Thymus (tissue), 14 donors: ENCODE measurements around the gene DENND4B. TPM values are rescaled to one million over a fixed set of nuclear protein-coding genes. Genes with fewer than 3 reads are reported as not detected.

Experiments
- DNase-seq, 9 donors: peaks; one replicate each; pipeline ENCODE4 v3.0.0-alpha.2; 2013; ENCODE audit warnings: low spot score in 9 of 9, low read depth in 6 of 9, missing footprints in 1 of 9
- H3K27ac ChIP-seq, 2 donors: one replicate each; pipeline ENCODE4 v1.5.1; 2013; ENCODE audit warnings: control low read depth in 1 of 2, low read depth in 1 of 2, low read length in 1 of 2, mild to moderate bottlenecking in 1 of 2, moderate library complexity in 1 of 2
- H3K27me3 ChIP-seq, 2 donors: one replicate each; pipeline ENCODE4 v1.5.1; 2013; ENCODE audit warnings: low read length in 1 of 2; ENCODE audit not compliant: control insufficient read depth in 2 of 2, insufficient read depth in 1 of 2
- H3K36me3 ChIP-seq, 2 donors: one replicate each; pipeline ENCODE4 v1.5.1; 2013; ENCODE audit warnings: low read length in 1 of 2, mild to moderate bottlenecking in 1 of 2, moderate library complexity in 1 of 2; ENCODE audit not compliant: control insufficient read depth in 2 of 2, insufficient read depth in 2 of 2
- H3K4me1 ChIP-seq, 2 donors: one replicate each; pipeline ENCODE4 v1.5.1; 2013; ENCODE audit warnings: low read length in 2 of 2; ENCODE audit not compliant: control insufficient read depth in 2 of 2, insufficient read depth in 2 of 2
- H3K4me3 ChIP-seq, 2 donors: one replicate each; pipeline ENCODE4 v1.5.1; 2013; ENCODE audit warnings: low read length in 2 of 2, control low read depth in 1 of 2, mild to moderate bottlenecking in 1 of 2
- H3K9me3 ChIP-seq, 2 donors: one replicate each; pipeline ENCODE4 v1.5.1; 2013; ENCODE audit warnings: low read length in 1 of 2, mild to moderate bottlenecking in 1 of 2; ENCODE audit not compliant: control insufficient read depth in 2 of 2, insufficient read depth in 1 of 2
- WGBS: extraction: QIAGEN DNeasy Blood & Tissue Kit; methylation state at CpG from one replicate; pipeline ENCODE4 v1.1.7; 2013; 5-methylcytosine and 5-hydroxymethylcytosine counted together
- long read RNA-seq, 10 donors: transcript quantifications; one replicate each; lab custom pipeline, GENCODE V29; 2026
- polyA plus RNA-seq: library from polyadenylated mRNA; stranded (reverse); fragments of 200-250 nt; gene quantifications from one replicate; pipeline ENCODE4 v1.2.3, GENCODE V29; 2013
- total RNA-seq: library from RNA; stranded (reverse); fragments of 120-200 nt; gene quantifications from one replicate; pipeline ENCODE4 v1.2.4, GENCODE V29; 2013
- donor health status: healthy.

Gene DENND4B, protein sequence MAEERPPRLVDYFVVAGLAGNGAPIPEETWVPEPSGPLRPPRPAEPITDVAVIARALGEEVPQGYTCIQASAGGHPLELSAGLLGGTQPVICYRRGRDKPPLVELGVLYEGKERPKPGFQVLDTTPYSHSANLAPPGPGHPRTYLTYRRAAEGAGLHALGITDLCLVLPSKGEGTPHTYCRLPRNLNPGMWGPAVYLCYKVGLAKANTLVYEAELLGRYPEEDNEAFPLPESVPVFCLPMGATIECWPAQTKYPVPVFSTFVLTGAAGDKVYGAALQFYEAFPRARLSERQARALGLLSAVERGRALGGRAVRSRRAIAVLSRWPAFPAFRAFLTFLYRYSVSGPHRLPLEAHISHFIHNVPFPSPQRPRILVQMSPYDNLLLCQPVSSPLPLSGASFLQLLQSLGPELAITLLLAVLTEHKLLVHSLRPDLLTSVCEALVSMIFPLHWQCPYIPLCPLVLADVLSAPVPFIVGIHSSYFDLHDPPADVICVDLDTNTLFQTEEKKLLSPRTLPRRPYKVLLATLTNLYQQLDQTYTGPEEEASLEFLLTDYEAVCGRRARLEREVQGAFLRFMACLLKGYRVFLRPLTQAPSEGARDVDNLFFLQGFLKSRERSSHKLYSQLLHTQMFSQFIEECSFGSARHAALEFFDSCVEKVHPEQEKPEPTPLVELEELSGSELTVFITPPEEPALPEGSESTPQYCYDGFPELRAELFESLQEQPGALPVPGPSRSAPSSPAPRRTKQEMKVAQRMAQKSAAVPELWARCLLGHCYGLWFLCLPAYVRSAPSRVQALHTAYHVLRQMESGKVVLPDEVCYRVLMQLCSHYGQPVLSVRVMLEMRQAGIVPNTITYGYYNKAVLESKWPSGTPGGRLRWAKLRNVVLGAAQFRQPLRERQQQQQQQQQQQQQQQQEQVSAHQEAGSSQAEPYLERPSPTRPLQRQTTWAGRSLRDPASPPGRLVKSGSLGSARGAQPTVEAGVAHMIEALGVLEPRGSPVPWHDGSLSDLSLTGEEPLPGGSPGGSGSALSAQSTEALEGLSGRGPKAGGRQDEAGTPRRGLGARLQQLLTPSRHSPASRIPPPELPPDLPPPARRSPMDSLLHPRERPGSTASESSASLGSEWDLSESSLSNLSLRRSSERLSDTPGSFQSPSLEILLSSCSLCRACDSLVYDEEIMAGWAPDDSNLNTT (N-terminal part only)
- total RNA-seq (9.6 TPM), polyA plus RNA-seq (76.0 TPM)
- long read RNA-seq, donor 1, result 0 reads
- long read RNA-seq, donor 2, partial matches to known transcripts, result 523 of 523 reads
- long read RNA-seq, donor 2, other reads (novel, unspliced or antisense), result 0 of 523 reads
- long read RNA-seq, donor 3, partial matches to known transcripts, result 118 of 1,279 reads
- long read RNA-seq, donor 3, other reads (novel, unspliced or antisense), result 1,160 of 1,279 reads
- long read RNA-seq, donor 4, result 0 reads
- long read RNA-seq, donor 5, partial matches to known transcripts, result 0 of 2 reads
- long read RNA-seq, donor 5, other reads (novel, unspliced or antisense), result 0 of 2 reads
- long read RNA-seq, donor 6, result 0 reads
- long read RNA-seq, donor 7, result 0 reads
- long read RNA-seq, donor 8, result 0 reads
- long read RNA-seq, donor 9, partial matches to known transcripts, result 0 of 1 reads
- long read RNA-seq, donor 9, other reads (novel, unspliced or antisense), result 0 of 1 reads
- long read RNA-seq, donor 10, result 0 reads

DNA sequence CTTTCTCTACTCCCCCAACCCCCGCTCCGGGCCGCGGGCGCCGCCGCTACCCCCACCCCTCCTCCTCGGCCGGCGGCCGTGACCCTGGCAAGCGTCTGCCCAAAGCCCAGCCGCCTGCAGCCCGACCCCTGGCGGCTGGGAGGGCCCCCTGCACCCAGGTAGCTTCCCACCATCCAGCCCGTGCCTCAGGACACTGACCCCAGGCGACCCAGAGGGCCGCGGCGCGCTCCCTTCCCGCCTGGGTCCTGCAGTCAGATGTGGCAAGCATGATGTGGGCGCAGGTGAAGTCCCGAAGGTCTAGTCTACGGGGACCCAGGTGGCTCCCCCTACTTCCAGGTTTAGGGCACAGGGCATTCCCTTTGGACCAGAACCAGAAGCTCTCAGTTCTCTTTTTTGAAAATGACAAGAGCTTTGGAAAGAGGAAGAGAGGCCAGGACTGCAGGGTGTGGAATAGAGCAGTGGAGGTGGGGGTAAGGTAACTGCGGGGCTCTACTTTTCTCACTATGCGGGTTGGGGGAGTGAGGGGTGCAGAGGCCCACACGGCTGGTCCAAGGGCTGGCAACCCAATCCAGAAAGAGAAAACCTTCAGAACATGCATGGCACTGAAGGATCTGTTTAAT, at the start of gene DENND4B:
Gene DENND4B, minus strand, starts transcription at position 97 of the 620 bp plus-strand sequence. CDS start 2,344 bp downstream, outside the sequence.
- no peaks in the 10 kb centered on the region for H3K27me3 ChIP-seq
- peaks cover 56 to 67% of the 10 kb centered on the region in 2 donors for H3K36me3 ChIP-seq
- WGBS, result 10% methylated on average over 28 of the region's 28 CpGs
- H3K9me3 ChIP-seq, result no peaks in the 10 kb centered on the region
- H3K4me3 ChIP-seq, result peak within 1 kb of the TSS; percentile 83 to 92
- DNase-seq, result peak in 3 of 9 donors; percentile 72 to 80 (median 73)
- H3K4me1 ChIP-seq, result peaks cover 11 to 26% of the 10 kb centered on the region in 2 donors
- peak within 1 kb of the TSS; percentile 87 to 89 for H3K27ac ChIP-seq

- Histone ChIP-seq H3K4me1 (peaks cover 2 to 16% of the 10 kb centered on the region in 2 donors), H3K27me3 (no peaks in the 10 kb centered on the region), H3K36me3 (peaks cover 24 to 44% of the 10 kb centered on the region in 2 donors), H3K27ac (no peak overlapping the region), H3K9me3 (no peaks in the 10 kb centered on the region), H3K4me3 (no peak overlapping the region)
- DNase-seq, result no peak
- 98% methylated on average over 11 of the region's 11 CpGs for WGBS
Observed at GRCh38 chr1:153995640-153996039, 49.1 kb upstream of the DENND4B start.

DNA sequence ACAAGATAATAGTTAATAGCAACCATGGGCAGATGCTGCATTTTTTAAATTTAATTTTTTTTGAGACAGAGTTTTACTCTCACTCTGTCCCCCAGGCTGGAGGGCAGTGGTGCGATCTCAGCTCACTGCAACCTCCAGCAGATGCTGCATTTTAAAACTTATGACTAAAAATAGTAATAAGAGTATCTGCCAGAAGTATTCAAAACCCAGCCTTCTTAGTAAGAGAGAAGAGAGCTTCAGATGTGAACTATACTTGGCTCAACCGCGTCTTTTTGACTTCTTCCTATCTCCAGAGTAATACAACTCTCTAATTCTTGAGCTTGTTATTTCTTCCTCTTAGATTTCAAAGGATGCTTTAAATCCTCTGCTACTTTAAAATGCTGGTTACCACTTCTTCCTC, 48.7 kb upstream of the DENND4B start:
- H3K27ac ChIP-seq, result no peak overlapping the region
- no peak for DNase-seq
- WGBS, result 98% methylated on average over 3 of the region's 3 CpGs
- peaks cover 2 to 17% of the 10 kb centered on the region in 2 donors for H3K4me1 ChIP-seq
- no peaks in the 10 kb centered on the region for H3K27me3 ChIP-seq
- peaks cover 24 to 44% of the 10 kb centered on the region in 2 donors for H3K36me3 ChIP-seq
- H3K4me3 ChIP-seq, result no peak overlapping the region
- H3K9me3 ChIP-seq, result no peaks in the 10 kb centered on the region

DNA sequence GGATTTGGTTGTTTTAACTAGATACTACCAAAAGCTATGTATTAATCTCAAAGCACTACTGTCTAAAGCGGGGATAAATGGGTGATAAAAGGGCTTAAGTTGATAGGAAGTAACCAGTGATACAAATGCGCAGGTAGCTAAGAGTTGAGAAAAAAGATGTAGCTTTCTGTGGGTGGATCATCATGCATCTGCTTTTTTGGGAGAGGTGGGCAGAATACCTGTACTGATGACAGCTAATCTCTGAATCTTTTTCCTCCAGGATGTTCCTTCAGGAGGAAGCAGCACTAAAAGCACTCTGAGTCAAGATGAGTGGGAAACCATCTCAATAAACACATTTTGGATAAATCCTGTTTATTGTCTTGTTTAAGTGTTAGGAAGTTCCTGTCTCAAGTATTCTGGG, 45.3 kb upstream of the DENND4B start:
- no peaks in the 10 kb centered on the region for H3K9me3 ChIP-seq
- no peak for DNase-seq
- no peak overlapping the region for H3K27ac ChIP-seq
- WGBS, result 92% methylated on average over 2 of the region's 2 CpGs
- H3K4me3 ChIP-seq, result peak overlapping the region in 1 of 2 donors; percentile 88
- H3K27me3 ChIP-seq, result no peaks in the 10 kb centered on the region
- peaks cover 24 to 44% of the 10 kb centered on the region in 2 donors for H3K36me3 ChIP-seq
- H3K4me1 ChIP-seq, result peaks cover 4 to 23% of the 10 kb centered on the region in 2 donors

DNA sequence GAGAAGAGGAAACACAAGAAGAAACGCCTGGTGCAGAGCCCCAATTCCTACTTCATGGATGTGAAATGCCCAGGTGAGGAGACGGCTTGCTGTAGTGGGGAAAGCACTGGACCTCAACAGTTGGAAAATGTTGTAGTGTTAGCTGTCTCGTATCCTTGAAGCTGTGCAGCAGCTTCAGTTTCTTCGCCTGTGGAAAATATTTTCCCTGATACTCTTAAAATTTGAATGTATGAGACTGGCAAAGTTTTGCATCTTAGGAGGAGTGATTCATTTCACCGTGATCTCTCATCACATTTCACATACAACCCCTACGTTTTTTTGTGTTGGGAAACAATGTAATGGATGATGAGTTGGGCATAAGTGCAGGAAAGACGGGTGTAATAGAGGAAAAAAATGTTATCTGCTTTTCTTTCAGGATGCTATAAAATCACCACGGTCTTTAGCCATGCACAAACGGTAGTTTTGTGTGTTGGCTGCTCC, 44.7 kb upstream of the DENND4B start:
- peaks cover 10 to 29% of the 10 kb centered on the region in 2 donors for H3K4me1 ChIP-seq
- peak overlapping the region; percentile 80 to 88 for H3K4me3 ChIP-seq
- 23% methylated on average over 9 of the region's 9 CpGs for WGBS

DNA sequence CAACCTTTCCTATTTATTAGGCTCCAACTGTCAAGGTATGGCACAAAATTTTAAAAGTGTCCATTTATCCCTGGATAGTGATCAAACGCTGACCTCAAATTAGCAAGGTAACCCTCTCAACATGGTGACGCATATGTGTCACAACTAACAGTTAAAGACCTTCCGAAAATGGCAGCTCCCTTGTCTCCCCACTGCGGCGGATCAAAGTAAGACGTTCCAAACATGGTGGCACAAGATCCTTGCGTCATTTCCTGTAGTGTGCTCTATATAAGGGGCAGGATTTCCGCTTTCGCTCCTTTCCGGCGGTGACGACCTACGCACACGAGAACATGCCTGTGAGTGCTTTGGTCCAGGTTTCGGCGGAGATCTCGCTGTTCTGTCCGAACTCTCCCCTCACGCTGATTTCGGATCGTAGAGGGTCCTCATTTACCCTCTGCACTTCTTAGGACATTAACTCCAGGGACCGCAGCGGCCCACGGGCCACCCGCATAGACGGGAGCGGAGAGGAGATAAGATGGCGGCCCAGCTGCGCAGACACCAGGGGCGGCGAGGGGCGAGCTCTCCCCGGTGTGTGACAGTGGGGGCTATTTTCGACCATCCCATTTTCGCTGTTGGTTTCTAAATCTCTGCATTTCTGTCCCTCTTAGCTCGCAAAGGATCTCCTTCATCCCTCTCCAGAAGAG, 44.1 kb upstream of the DENND4B start, which contains the start of gene RPS27:
Gene RPS27, plus strand, starts transcription at position 295 of the 683 bp plus-strand sequence. Its CDS starts 35 bp downstream, at position 330.
- H3K36me3 ChIP-seq, result peaks cover 24 to 39% of the 10 kb centered on the region in 2 donors
- H3K4me1 ChIP-seq, result peaks cover 10 to 34% of the 10 kb centered on the region in 2 donors
- DNase-seq, result peak; percentile 93 to 99 (median 98)
- H3K27me3 ChIP-seq, result peaks cover 2 to 9% of the 10 kb centered on the region in 2 donors
- WGBS, result under 1% methylated on average over 36 of the region's 36 CpGs
- H3K9me3 ChIP-seq, result no peaks in the 10 kb centered on the region
- H3K27ac ChIP-seq, result peak within 1 kb of the TSS; percentile 78 to 90
- peak within 1 kb of the TSS; percentile 80 to 88 for H3K4me3 ChIP-seq

More for the DNA sequence above, 44.7 kb upstream of the DENND4B start:
- Histone ChIP-seq H3K36me3 (peaks cover 24 to 42% of the 10 kb centered on the region in 2 donors), H3K27ac (peak overlapping the region; percentile 78 to 90), H3K9me3 (no peaks in the 10 kb centered on the region), H3K27me3 (peaks cover 2 to 3% of the 10 kb centered on the region in 2 donors)
- DNase-seq, result no peak

GRCh38 chr1:153987621-153988020, 41.1 kb upstream of the DENND4B start:
- Histone ChIP-seq H3K9me3 (no peaks in the 10 kb centered on the region), H3K4me1 (peaks cover 10 to 35% of the 10 kb centered on the region in 2 donors)

More at GRCh38 chr1:153987621-153988020, 41.1 kb upstream of the DENND4B start:
- H3K27ac ChIP-seq, result no peak overlapping the region
- H3K27me3 ChIP-seq, result peaks cover 2 to 13% of the 10 kb centered on the region in 2 donors
- no peak overlapping the region for H3K4me3 ChIP-seq
- DNase-seq, result no peak
- H3K36me3 ChIP-seq, result peaks cover 5 to 12% of the 10 kb centered on the region in 2 donors
- WGBS, result 98% methylated on average over 8 of the region's 8 CpGs
